Gastroesophageal sphincter (tissue), 3 donors: ENCODE measurements around the gene CTTNBP2.

Source experiments
- CTCF ChIP-seq, 4 experiments: fragments of 200-600 bp in 2 of 4; fragments of 450-650 bp in 2 of 4; sonication (generic) in 1 of 4; IDR thresholded peaks; one replicate each; pipeline ENCODE4 v1.5.1; 2017 to 2019; ENCODE audit warnings: antibody characterized with exemption in 4 of 4, mild to moderate bottlenecking in 2 of 4, moderate library complexity in 2 of 4
- EP300 ChIP-seq: sonication (generic); formaldehyde crosslinking; IDR thresholded peaks from one replicate; pipeline ENCODE4 v1.6.1; 2017; ENCODE audit warnings: antibody characterized with exemption, mild to moderate bottlenecking
- POLR2A ChIP-seq, 2 donors: fragments of 450-650 bp; IDR thresholded peaks; one replicate each; pipeline ENCODE4 v1.6.1; 2017; ENCODE audit warnings: antibody characterized with exemption in 2 of 2, mild to moderate bottlenecking in 2 of 2, moderate library complexity in 1 of 2
- POLR2AphosphoS5 ChIP-seq: sonication (generic); formaldehyde crosslinking; IDR thresholded peaks from one replicate; pipeline ENCODE4 v1.6.1; 2017; ENCODE audit warnings: antibody characterized with exemption

- TF ChIP-seq EP300 (no peak), CTCF (IDR thresholded peaks at IDR 0.05) (no peak), POLR2AphosphoS5 (no peak), POLR2A (IDR thresholded peaks at IDR 0.05) (no peak)
Measured at GRCh38 chr7:117857718-117858117, 15.5 kb downstream of the CTTNBP2 start.
